ENCODE measurements around the gene PLEKHH2. TPM values are rescaled to one million over a fixed set of nuclear protein-coding genes. Genes with fewer than 3 reads are reported as not detected.

PLEKHH2 gene
- total RNA-seq, 4 donors from 2014 or later, result 38.2 to 85.4 (median 68.7) TPM

GRCh38 chr2:43699761-43700160 lies 62.7 kb downstream of the PLEKHH2 start:
- TF ChIP-seq CTCF (IDR thresholded peaks at IDR 0.05; ENCODE audit: low read depth), result no peak

DNA sequence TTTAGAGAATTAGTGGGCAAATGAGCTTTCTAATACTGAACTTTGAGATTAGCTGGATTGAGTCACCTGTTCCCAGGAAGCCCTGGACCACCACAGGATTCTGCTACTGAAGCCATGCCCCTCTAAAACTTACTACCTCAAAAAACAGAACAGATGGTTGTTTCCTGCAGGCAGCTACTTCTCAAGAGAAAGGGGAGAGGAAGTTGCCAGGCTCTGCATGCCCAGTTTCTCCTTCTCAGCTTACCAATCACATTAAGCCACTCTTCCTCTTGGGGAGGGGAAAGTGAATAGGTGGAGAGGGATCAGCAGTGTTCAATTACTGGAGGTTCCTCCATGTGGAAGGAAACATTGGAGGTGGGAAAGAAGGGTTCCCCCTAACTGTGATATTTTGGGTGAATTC lies 64.1 kb downstream of the PLEKHH2 start:
- no peak for TF ChIP-seq CTCF (IDR thresholded peaks at IDR 0.05; ENCODE audit: low read depth)

DNA sequence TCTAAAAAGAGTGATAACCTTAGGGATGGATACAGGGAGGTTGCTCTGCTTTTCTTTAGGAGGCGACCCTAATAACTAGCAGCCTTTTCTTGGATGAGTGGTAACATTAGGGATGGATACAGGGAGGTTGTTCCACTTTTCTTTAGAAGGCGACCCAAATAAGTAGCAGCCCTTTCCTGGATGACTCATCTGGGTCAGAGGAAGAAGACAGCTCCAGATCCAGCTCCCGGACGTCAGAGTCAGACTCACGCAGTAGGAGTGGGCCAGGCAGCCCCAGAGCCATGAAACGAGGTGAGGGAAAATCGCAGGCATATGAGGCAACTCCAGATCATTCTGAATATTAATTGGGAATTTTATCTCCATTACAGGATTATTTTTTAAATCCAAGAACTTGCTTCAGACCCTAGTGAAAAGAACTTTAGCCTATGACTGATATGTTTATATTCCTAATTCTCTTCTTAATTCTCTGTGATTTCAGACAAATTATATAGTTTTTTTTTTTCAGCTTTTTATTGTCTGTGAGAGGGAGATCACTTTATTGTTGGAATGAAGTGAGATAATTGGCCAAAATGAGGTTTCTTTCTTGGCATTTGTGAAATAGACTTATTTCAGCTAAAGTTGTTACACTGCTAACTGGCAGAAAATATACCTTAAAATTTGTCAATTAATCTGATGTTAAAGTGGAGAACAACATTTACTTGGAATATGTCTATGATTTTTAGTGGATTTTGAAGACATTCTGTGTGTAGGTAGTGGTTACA lies 70.4 kb downstream of the PLEKHH2 start:
- no peak for TF ChIP-seq CTCF (IDR thresholded peaks at IDR 0.05; ENCODE audit: low read depth)

- no peak for TF ChIP-seq CTCF (IDR thresholded peaks at IDR 0.05; ENCODE audit: low read depth)
These were observed 71.1 kb downstream of the PLEKHH2 start for GRCh38 chr2:43708178-43708577.

DNA sequence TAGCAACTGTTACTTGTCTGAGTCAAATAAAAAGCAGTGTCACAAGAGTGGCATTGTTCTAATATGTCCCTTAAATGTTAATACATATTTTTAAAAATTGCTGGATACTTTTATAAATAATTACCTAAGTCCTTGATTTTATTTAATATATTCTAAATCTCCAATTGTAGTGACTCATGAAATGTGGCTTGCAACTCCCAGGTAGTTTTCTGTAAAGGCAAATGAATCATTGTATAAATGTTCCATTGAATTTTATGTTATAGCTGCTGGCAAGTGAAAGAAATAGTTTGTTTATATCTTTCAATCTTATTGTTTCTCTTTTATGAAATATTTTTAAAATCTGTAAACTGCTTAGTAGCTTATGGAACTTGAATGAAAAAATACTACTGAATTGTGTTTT lies 71.8 kb downstream of the PLEKHH2 start:
- TF ChIP-seq CTCF (IDR thresholded peaks at IDR 0.05; ENCODE audit: low read depth), result no peak

DNA sequence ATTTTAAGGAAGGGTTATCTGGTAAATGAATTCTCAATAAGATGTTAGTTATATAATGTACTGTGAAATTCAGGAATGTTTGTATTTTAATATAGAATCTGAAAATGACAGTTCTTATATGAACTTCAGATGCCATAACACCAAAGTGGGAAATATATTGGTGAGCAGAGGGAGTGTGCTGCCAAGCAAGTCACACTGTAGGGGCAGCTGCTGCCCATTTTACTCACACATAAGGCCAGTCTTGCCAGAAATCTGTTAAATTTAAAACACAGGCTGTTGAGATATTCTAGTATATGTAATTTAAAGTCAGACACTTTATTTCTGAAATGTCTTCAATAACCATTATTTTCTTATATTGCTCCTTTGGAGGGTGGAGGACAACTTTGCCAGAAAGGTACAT lies 73.8 kb downstream of the PLEKHH2 start:
- TF ChIP-seq CTCF (IDR thresholded peaks at IDR 0.05; ENCODE audit: low read depth), result no peak

DNA sequence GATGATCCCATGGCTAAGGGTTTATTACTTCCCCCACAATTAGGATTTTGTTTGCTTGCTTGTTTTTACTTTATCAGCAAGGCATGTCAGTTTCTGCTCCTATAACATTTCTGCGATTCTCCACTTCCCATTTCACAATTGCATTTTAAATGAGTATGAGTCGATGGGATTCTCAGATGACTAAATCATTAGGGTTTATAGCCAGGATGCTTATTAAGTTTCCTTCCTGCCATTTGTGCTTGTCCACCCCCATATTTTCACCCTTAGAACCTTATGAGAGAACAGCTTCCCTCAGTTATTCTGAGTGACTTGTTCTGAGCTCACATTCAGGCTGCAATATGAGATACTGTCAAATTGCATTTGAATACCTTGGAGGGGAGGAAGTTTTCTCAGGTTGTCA lies 77.1 kb downstream of the PLEKHH2 start:
- TF ChIP-seq CTCF (IDR thresholded peaks at IDR 0.05; ENCODE audit: low read depth), result no peak
